ENCODE measurements around the gene SPAG7. TPM values are rescaled to one million over a fixed set of nuclear protein-coding genes. Genes with fewer than 3 reads are reported as not detected.

Gene SPAG7
- total and polyA plus RNA-seq, 7 donors: 42.6 to 84.5 (median 73.9) TPM

DNA sequence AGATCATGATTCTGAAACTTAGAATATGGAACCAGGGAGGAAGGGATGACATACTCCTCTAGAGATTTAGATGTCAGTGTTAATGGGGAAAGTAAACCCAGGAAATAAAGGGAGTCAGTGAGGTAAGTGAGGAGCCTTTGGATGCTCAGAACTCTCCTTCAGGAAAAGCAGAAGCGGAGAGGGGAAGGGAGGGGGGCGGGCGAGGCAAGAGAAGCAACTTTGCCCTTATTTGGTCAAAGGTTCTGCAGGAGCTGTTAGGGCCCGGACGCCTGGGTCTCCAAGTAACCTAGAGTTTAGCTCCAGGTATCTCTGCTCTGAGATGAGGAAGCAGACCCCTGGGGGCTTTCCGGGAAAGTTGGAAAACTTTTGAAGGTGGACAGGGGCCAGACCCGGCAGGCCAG is 20.6 kb downstream of the SPAG7 start:
- intact Hi-C loops (cut with DNase I): no loop called here

DNA sequence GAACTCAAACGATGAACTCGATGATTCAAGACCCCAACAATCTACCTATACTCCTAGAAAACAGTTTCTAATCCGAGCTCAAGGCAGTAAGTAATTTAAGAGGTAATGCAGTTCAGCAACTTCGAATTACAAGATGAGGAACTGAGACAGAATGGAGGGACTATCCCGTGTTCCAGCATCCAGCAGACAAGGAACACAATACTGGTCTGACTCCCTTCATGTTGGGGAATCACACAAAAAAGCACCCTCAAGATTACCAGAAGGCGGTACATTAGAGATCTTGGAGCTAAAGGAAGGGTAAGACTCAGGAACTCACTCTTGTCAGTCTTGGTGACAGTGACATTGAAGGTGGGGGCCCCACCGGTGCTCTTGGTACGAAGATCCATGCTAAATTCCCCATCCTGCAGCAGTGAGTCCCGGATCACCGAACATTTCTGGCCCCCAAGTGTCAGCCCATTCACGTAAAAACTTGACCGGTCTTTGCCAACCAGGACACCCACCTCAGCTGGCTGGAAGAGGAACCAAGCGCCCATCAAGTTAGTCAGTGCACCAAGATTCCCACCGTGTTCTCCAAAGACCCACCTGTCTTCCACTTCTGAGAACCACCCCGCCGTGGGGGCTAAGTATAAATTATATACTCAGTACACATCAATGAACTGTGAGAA is 21.2 kb downstream of the SPAG7 start:
- WGBS, 2 donors: 9 to 20% methylated on average over 16 of the region's 16 CpGs
- intact Hi-C loops (cut with DNase I): no loop called here
- Histone ChIP-seq H3K9me3 (no peaks in the 10 kb centered on the region), H3K27ac (peak overlapping the region; percentile 98 to 100 (median 99)), H3K36me3 (peaks cover 16 to 48% (median 33%) of the 10 kb centered on the region in 4 donors), H3K27me3 (no peaks in the 10 kb centered on the region), H3K4me3 (peak overlapping the region; percentile 80 to 99 (median 96)), H3K4me1 (peaks cover 0 to 65% (median 53%) of the 10 kb centered on the region in 4 donors)
- DNase-seq: no peak
- TF ChIP-seq POLR2AphosphoS5 (IDR thresholded peaks at IDR 0.05): no peak
- TF ChIP-seq, protein P1, sequence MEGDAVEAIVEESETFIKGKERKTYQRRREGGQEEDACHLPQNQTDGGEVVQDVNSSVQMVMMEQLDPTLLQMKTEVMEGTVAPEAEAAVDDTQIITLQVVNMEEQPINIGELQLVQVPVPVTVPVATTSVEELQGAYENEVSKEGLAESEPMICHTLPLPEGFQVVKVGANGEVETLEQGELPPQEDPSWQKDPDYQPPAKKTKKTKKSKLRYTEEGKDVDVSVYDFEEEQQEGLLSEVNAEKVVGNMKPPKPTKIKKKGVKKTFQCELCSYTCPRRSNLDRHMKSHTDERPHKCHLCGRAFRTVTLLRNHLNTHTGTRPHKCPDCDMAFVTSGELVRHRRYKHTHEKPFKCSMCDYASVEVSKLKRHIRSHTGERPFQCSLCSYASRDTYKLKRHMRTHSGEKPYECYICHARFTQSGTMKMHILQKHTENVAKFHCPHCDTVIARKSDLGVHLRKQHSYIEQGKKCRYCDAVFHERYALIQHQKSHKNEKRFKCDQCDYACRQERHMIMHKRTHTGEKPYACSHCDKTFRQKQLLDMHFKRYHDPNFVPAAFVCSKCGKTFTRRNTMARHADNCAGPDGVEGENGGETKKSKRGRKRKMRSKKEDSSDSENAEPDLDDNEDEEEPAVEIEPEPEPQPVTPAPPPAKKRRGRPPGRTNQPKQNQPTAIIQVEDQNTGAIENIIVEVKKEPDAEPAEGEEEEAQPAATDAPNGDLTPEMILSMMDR (IDR thresholded peaks at IDR 0.05): no peak
- no peak for TF ChIP-seq POLR2A (IDR thresholded peaks at IDR 0.05)
- no peak for TF ChIP-seq EP300 (IDR thresholded peaks at IDR 0.05)

More for the DNA sequence above, 20.6 kb downstream of the SPAG7 start:
- DNase-seq: peak; percentile 76
- Histone ChIP-seq H3K36me3 (peaks cover 16 to 47% (median 33%) of the 10 kb centered on the region in 4 donors), H3K4me1 (peaks cover 0 to 61% (median 49%) of the 10 kb centered on the region in 4 donors), H3K27me3 (no peaks in the 10 kb centered on the region), H3K27ac (peak overlapping the region; percentile 98 to 100 (median 99)), H3K9me3 (no peaks in the 10 kb centered on the region), H3K4me3 (peak overlapping the region; percentile 80 to 99 (median 96))
- 0% methylated on average over 7 of the region's 7 CpGs for WGBS, 2 donors
- no peak for TF ChIP-seq EP300 (IDR thresholded peaks at IDR 0.05)
- TF ChIP-seq POLR2AphosphoS5 (IDR thresholded peaks at IDR 0.05): peak in 2 of 4 donors; percentile 15 to 16

- Histone ChIP-seq H3K36me3 (peaks cover 16 to 48% (median 33%) of the 10 kb centered on the region in 4 donors), H3K4me3 (peak overlapping the region in 3 of 4 donors; percentile 80 to 99 (median 96))
Observed at GRCh38 chr17:4945944-4946280, 21.7 kb downstream of the SPAG7 start.

DNA sequence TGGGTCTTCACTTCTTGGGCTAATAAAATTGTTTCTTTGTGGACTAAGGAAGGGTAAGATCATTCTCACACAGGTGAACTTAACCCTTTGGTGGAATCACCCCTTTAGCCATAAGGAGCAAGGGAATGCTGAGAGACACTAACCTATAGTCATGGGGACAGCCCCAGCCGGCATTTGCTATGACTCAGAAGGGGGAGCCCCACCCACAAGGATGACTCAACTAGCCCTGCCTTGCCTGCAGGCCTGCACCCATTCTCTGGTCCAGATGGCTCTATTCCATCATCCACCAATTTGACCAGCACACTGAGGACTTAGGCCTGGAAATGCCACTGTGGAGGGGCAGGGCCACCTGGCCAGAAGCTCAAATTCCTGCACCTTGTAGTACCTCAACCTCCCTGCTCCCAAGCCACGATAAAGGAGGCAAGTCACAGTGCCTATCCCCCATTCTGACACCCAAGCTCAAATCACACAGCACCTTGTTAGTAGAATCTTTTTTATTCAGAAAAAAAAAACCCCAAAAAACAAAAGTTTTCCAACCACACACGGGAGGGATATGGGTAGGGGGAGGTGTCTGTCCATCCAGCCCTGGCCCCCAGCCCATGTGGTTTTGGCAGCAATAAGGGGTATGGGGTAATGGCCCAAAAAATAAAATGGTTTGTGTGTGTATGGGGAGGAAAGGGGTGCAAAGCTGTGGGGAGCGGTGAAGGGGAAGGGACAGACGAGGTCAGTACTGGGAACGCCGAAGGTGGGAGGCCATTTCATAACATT is 22.3 kb downstream of the SPAG7 start:
- DNase-seq: peak; percentile 93
- 33 to 44% methylated on average over 7 of the region's 7 CpGs for whole genome bisulfite sequencing, 2 donors
- no peaks in the 10 kb centered on the region for H3K27me3 ChIP-seq
- no peaks in the 10 kb centered on the region for H3K9me3 ChIP-seq
- TF ChIP-seq, protein P1 (IDR thresholded peaks at IDR 0.05): no peak
- TF ChIP-seq POLR2AphosphoS5 (IDR thresholded peaks at IDR 0.05): peak; percentile 27 to 54 (median 44)
- H3K4me1 ChIP-seq: peaks cover 0 to 63% (median 50%) of the 10 kb centered on the region in 4 donors
- intact Hi-C loops (cut with DNase I): no loop called here
- peak overlapping the region; percentile 98 to 100 (median 99) for H3K27ac ChIP-seq
- H3K36me3 ChIP-seq: peaks cover 16 to 48% (median 33%) of the 10 kb centered on the region in 4 donors
- H3K4me3 ChIP-seq: peak overlapping the region in 3 of 4 donors; percentile 80 to 99 (median 96)

More at GRCh38 chr17:4945944-4946280, 21.7 kb downstream of the SPAG7 start:
- H3K4me1 ChIP-seq: peaks cover 0 to 65% (median 54%) of the 10 kb centered on the region in 4 donors
- no peaks in the 10 kb centered on the region for H3K9me3 ChIP-seq
- H3K27ac ChIP-seq: peak overlapping the region; percentile 98 to 100 (median 99)
- DNase-seq: no peak
- 15 to 30% methylated on average over 4 of the region's 4 CpGs for WGBS, 2 donors
- TF ChIP-seq, protein P1 (IDR thresholded peaks at IDR 0.05): no peak
- no peak for TF ChIP-seq EP300 (IDR thresholded peaks at IDR 0.05)
- no peak for TF ChIP-seq POLR2AphosphoS5 (IDR thresholded peaks at IDR 0.05)
- no peak for TF ChIP-seq POLR2A (IDR thresholded peaks at IDR 0.05)
- intact Hi-C loops (cut with DNase I): no loop called here
- H3K27me3 ChIP-seq: no peaks in the 10 kb centered on the region
